WTC11 (cell line): ENCODE measurements around the gene USP7. TPM values are rescaled to one million over a fixed set of nuclear protein-coding genes. Genes with fewer than 3 reads are reported as not detected.

Experiments
- ATAC-seq: fragments of 200-7000 bp; cut with Tn5 transposase; 2 replicates; pipeline ENCODE4 v1.10.0; 2021; ENCODE audit warnings: mild to moderate bottlenecking, moderate library complexity
- CTCF ChIA-PET: fragments of 300-600 bp; sonication (Branson Sonifier 250); formaldehyde crosslinking; loops from one replicate; lab custom pipeline; 2021; ENCODE audit warnings: antibody characterized with exemption; lab: Charles Lee
- POLR2A ChIA-PET: fragments of 350-600 bp; sonication (Branson Sonifier 250); formaldehyde crosslinking; loops from one replicate; lab custom pipeline; 2021; ENCODE audit warnings: antibody characterized with exemption; lab: Charles Lee
- DNase-seq: peaks from one replicate; pipeline ENCODE4 v3.0.0; 2021; ENCODE audit warnings: low spot score
- H3K27ac Mint-ChIP-seq: 2 replicates; pipeline ENCODE4 v1.8.0; 2021; ENCODE audit warnings: mixed read lengths
- H3K27me3 Mint-ChIP-seq: 2 replicates; pipeline ENCODE4 v1.8.0; 2021; ENCODE audit warnings: low read depth, mild to moderate bottlenecking, moderate library complexity, mixed read lengths
- H3K36me3 Mint-ChIP-seq: 2 replicates; pipeline ENCODE4 v1.8.0; 2021; ENCODE audit warnings: mixed read lengths
- H3K4me1 Mint-ChIP-seq: 2 replicates; pipeline ENCODE4 v1.8.0; 2022; ENCODE audit warnings: mixed read lengths
- H3K4me3 Mint-ChIP-seq: 2 replicates; pipeline ENCODE4 v1.8.0; 2021; ENCODE audit warnings: mild to moderate bottlenecking, moderate library complexity, mixed read lengths
- H3K9me3 Mint-ChIP-seq: 2 replicates; pipeline ENCODE4 v1.8.0; 2021; ENCODE audit warnings: mixed read lengths
- AFF4 ChIP-seq: sonication (generic); formaldehyde crosslinking; IDR thresholded peaks from 2 replicates; pipeline ENCODE4 v1.8.1; 2023; ENCODE audit warnings: mild to moderate bottlenecking, missing genetic modification reagents, borderline replicate concordance
- ATF2 ChIP-seq: sonication (generic); formaldehyde crosslinking; IDR thresholded peaks from 2 replicates; pipeline ENCODE4 v1.8.1; 2022; ENCODE audit warnings: low read depth, missing genetic modification reagents, borderline replicate concordance
- CREM ChIP-seq: sonication (generic); formaldehyde crosslinking; IDR thresholded peaks from 2 replicates; pipeline ENCODE4 v1.8.1; 2022; ENCODE audit warnings: mild to moderate bottlenecking, missing genetic modification reagents, moderate library complexity
- ELF4 ChIP-seq: sonication (generic); formaldehyde crosslinking; IDR thresholded peaks from 2 replicates; pipeline ENCODE4 v1.8.1; 2022; ENCODE audit warnings: low read depth, mild to moderate bottlenecking, moderate library complexity, missing genetic modification reagents
- FOXP1 ChIP-seq: sonication (generic); formaldehyde crosslinking; IDR thresholded peaks from 2 replicates; pipeline ENCODE4 v1.8.0; 2022; ENCODE audit warnings: missing genetic modification reagents, mild to moderate bottlenecking, moderate library complexity, borderline replicate concordance
- HMGA2 ChIP-seq: fragments of 250-450 bp; sonication (Bioruptor Pico); IDR thresholded peaks from 2 replicates; pipeline ENCODE4 v1.4.0; 2021; ENCODE audit warnings: mild to moderate bottlenecking, moderate library complexity
- MYBL2 ChIP-seq: sonication (generic); formaldehyde crosslinking; IDR thresholded peaks from 2 replicates; pipeline ENCODE4 v1.8.1; 2023; ENCODE audit warnings: mild to moderate bottlenecking, moderate library complexity, missing genetic modification reagents
- NR2C2 ChIP-seq: sonication (generic); formaldehyde crosslinking; IDR thresholded peaks from 2 replicates; pipeline ENCODE4 v1.8.0; 2022; ENCODE audit warnings: mild to moderate bottlenecking, missing genetic modification reagents
- NR3C1 ChIP-seq: sonication (generic); formaldehyde crosslinking; conservative IDR thresholded peaks from 2 replicates; pipeline ENCODE4 v1.8.1; 2023; ENCODE audit warnings: low read depth, mild to moderate bottlenecking, missing genetic modification reagents
- SOX15 ChIP-seq: fragments of 250-450 bp; sonication (Bioruptor Pico); IDR thresholded peaks from 2 replicates; pipeline ENCODE4 v1.9.0; 2021; ENCODE audit warnings: mild to moderate bottlenecking
- TEAD1 ChIP-seq: sonication (generic); formaldehyde crosslinking; IDR thresholded peaks from 2 replicates; pipeline ENCODE4 v1.8.0; 2022; ENCODE audit warnings: mild to moderate bottlenecking, missing genetic modification reagents
- TEAD4 ChIP-seq: sonication (generic); formaldehyde crosslinking; IDR thresholded peaks from 2 replicates; pipeline ENCODE4 v1.8.0; 2022; ENCODE audit warnings: mild to moderate bottlenecking, missing genetic modification reagents
- ZBTB21 ChIP-seq: sonication (generic); formaldehyde crosslinking; IDR thresholded peaks from 2 replicates; pipeline ENCODE4 v1.8.1; 2023; ENCODE audit warnings: mild to moderate bottlenecking, missing genetic modification reagents, borderline replicate concordance
- ZNF416 ChIP-seq: fragments of 250-450 bp; sonication (Bioruptor Pico); IDR thresholded peaks from 2 replicates; pipeline ENCODE4 v1.9.0; 2021; ENCODE audit warnings: mild to moderate bottlenecking, inconsistent platforms
- ZNF423 ChIP-seq: fragments of 250-450 bp; sonication (Bioruptor Pico); IDR thresholded peaks from 2 replicates; pipeline ENCODE4 v2.1.2; 2022; ENCODE audit warnings: mild to moderate bottlenecking, moderate library complexity
- ZNF425 ChIP-seq: fragments of 250-450 bp; sonication (Bioruptor Pico); conservative IDR thresholded peaks from 2 replicates; pipeline ENCODE4 v1.9.0; 2021; ENCODE audit warnings: mild to moderate bottlenecking
- total RNA-seq: library from RNA; stranded (reverse); gene quantifications from 3 replicates; pipeline ENCODE4 v1.2.3, GENCODE V29; 2021
- TF ChIP-seq, protein P1 (sequence below): fragments of 250-450 bp; sonication (Bioruptor Pico); IDR thresholded peaks from 2 replicates; pipeline ENCODE4 v1.9.0; 2021; ENCODE audit warnings: mild to moderate bottlenecking
- TF ChIP-seq, protein P2 (sequence below): fragments of 250-450 bp; sonication (Bioruptor Pico); IDR thresholded peaks from 2 replicates; pipeline ENCODE4 v1.8.0; 2021; ENCODE audit warnings: mild to moderate bottlenecking
- TF ChIP-seq, protein P3 (sequence below): sonication (generic); formaldehyde crosslinking; IDR thresholded peaks from 2 replicates; pipeline ENCODE4 v1.8.0; 2022; ENCODE audit warnings: mild to moderate bottlenecking, missing genetic modification reagents

USP7 gene
- total RNA-seq, 1 experiment from 2014 or later = 211 TPM

DNA sequence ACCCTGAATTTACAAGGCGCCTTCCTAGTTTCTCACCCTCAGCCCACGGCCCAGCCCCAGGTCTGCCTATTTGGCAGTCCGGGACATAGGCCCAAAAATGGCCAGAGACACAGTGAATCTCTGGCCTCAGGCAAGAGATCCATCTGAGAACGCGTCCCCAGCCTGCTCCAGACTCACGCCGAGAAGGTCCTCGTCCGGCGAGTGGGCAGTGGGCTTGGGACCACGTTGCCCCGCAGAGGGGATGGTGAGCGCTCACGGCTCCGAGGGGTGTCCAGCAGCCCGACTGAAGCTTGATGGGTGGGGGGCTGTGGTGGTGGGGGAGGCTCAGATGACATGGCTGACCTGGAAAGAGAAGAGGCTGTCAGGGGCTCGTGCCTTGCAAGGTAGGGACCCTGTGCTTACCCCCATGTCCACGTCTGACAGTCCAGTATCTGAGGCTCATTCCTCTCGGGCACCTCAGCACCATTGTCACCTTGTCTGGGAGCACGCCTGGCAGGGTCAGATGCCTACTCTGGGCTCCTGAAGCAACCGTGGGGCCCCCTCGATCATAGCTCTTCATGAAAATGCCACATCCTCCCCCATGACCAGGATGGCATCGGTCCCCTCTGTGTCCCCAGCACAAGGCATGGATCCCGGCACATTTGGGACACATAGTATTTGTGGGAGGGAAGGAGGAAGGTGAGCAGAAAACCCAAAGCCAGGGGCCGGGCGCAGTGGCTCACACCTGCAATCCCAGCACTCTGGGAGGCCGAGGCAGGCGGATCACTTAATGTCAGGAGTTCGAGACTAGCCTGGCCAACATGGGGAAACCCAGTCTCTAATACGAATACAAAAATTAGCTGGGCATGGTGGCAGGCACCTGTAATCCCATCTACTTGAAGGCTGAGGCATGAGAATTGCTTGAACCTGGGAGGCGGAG is 104.5 kb downstream of the USP7 start:
- Mint-ChIP-seq H3K4me1 (peaks cover 61% of the 10 kb centered on the region), H3K36me3 (peaks cover 45% of the 10 kb centered on the region), H3K27me3 (no peaks in the 10 kb centered on the region), H3K27ac (peak overlapping the region; percentile 80), H3K4me3 (no peak overlapping the region), H3K9me3 (no peaks in the 10 kb centered on the region)
- TF ChIP-seq, protein P1, sequence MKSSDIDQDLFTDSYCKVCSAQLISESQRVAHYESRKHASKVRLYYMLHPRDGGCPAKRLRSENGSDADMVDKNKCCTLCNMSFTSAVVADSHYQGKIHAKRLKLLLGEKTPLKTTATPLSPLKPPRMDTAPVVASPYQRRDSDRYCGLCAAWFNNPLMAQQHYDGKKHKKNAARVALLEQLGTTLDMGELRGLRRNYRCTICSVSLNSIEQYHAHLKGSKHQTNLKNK (CRISPR knock-in tag) = no peak
- no peak for TF ChIP-seq ZNF425 (CRISPR knock-in tag)
- TF ChIP-seq ZBTB21 (CRISPR knock-in tag) = no peak
- TF ChIP-seq FOXP1 (CRISPR knock-in tag) = no peak
- TF ChIP-seq ATF2 = no peak
- no peak for TF ChIP-seq NR3C1
- no peak for TF ChIP-seq ELF4 (CRISPR knock-in tag)
- no peak for TF ChIP-seq AFF4
- no peak for TF ChIP-seq NR2C2
- TF ChIP-seq HMGA2 (CRISPR knock-in tag) = no peak
- TF ChIP-seq CREM (CRISPR knock-in tag) = no peak
- no peak for TF ChIP-seq SOX15 (CRISPR knock-in tag)
- no peak for TF ChIP-seq ZNF416
- TF ChIP-seq MYBL2 (CRISPR knock-in tag) = no peak
- no peak for TF ChIP-seq TEAD1 (CRISPR knock-in tag)
- TF ChIP-seq TEAD4 (CRISPR knock-in tag) = no peak
- no peak for TF ChIP-seq ZNF423 (CRISPR knock-in tag)
- TF ChIP-seq, protein P2, sequence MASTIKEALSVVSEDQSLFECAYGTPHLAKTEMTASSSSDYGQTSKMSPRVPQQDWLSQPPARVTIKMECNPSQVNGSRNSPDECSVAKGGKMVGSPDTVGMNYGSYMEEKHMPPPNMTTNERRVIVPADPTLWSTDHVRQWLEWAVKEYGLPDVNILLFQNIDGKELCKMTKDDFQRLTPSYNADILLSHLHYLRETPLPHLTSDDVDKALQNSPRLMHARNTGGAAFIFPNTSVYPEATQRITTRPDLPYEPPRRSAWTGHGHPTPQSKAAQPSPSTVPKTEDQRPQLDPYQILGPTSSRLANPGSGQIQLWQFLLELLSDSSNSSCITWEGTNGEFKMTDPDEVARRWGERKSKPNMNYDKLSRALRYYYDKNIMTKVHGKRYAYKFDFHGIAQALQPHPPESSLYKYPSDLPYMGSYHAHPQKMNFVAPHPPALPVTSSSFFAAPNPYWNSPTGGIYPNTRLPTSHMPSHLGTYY (CRISPR knock-in tag) = no peak
- TF ChIP-seq, protein P3, sequence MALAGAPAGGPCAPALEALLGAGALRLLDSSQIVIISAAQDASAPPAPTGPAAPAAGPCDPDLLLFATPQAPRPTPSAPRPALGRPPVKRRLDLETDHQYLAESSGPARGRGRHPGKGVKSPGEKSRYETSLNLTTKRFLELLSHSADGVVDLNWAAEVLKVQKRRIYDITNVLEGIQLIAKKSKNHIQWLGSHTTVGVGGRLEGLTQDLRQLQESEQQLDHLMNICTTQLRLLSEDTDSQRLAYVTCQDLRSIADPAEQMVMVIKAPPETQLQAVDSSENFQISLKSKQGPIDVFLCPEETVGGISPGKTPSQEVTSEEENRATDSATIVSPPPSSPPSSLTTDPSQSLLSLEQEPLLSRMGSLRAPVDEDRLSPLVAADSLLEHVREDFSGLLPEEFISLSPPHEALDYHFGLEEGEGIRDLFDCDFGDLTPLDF (CRISPR knock-in tag) = no peak
- no peak for DNase-seq
- ChIA-PET CTCF (interaction anchor here (0.6 to 1.5 kb wide), 3 partner anchors 14 to 208 kb away, joined by 3 to 5 read pairs (median 3); no protein-coding TSS in a partner anchor), POLR2A (interaction anchor here (1.6 kb wide), 1 partner anchor 10 kb away, joined by 4 read pairs; the partner anchor contains the start of gene CARHSP1)
- no peak for ATAC-seq
